LNCaP clone FGC (cell line): ENCODE results near the gene JOSD1.
A peak's percentile ranks its signal among the peaks of the same experiment; 100 is the strongest.

ENCODE experiments used
- DNase-seq: peaks from one replicate; pipeline ENCODE4 v3.0.0-alpha.2; 2011; ENCODE audit warnings: low read depth
- H3K4me3 ChIP-seq: 2 replicates; pipeline ENCODE4 v1.5.1; 2011; ENCODE audit warnings: mild to moderate bottlenecking, low read depth, low read length, control low read depth
- CTCF ChIP-seq: IDR thresholded peaks from 2 replicates; pipeline ENCODE4 v1.5.1; 2012; ENCODE audit warnings: mild to moderate bottlenecking; ENCODE audit not compliant: control insufficient read depth, insufficient read depth; ENCODE audit errors: extremely low read depth

Gene JOSD1

DNA sequence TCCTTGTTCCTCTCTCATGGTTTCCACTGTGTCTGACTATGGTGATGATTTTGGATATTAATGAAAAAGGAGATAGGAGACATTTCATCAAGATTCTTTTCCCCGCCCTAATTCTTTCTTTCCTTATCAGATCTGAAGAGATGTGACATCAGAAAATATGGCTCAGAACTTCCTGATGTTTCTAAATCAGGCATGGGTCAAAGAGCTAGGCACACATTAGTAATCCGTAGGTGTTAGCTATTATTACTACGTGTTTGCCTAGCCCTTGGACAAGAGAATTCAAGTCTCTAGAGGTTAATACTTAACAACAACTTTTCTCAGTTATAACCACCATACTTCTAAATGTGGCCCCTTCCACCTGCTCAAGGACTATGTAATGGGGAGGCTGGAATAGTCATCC, 5.8 kb downstream of the JOSD1 start:
- TF ChIP-seq CTCF, result no peak
- no peak overlapping the region for H3K4me3 ChIP-seq
- no peak for DNase-seq

DNA sequence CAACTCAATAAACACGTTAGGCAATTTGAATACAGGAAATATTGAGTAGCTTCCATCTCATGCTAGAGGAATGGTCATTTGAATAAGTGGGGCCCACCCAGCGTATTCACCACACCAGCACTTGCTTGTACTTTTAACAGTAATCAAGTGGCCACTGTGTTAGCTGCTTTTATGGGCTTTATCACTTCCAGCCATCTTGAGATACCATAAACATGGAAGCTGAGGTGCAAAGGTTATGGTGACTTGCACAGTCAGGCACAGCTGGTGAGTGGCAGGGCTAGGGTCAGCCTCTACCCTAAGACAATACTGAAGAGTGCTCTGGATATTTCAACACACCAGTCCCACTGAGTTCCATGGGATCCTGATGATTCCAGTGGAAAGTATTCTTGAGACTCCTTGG, 6.7 kb downstream of the JOSD1 start:
- H3K4me3 ChIP-seq, result no peak overlapping the region
- DNase-seq, result no peak
- TF ChIP-seq CTCF, result no peak

DNA sequence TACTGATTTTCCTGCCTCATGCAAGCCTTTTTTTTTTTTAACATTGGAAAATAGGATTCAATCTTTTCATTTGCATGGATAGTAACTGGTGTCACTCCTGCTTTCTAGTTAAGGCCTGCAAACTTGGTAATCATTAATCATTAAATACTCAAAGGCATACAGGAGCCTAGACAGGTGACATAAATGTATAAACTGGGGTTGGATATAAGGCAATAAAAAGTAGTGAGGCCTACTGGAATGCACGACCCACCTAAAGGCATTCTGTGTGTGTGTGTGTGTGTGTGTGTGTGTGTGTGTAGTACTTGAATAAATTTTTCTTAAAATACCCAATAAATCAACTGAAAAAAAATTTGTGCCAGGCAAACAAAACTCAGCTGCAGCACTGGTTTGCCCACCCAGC, 11.1 kb downstream of the JOSD1 start:
- no peak overlapping the region for H3K4me3 ChIP-seq
- no peak for DNase-seq
- no peak for TF ChIP-seq CTCF

DNA sequence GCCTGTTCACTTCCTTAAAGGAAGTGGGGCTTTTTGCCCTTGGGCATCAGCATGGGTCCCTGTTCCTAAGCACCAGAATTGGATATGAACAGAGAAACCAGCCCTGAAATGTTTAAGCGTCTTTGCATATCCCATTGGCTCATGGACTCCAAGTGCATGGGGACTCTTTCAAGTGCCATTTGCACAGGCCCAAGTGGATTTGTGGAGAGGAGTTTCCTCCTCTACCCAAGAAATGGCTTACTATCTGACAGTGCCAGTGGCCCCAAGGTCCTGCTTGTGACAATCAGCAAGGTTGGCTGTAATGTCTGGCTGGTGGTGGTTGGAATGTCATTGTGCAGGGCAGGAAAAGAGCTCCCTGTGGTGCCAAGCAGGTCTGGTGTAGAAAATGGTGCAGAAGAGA, 15.0 kb downstream of the JOSD1 start:
- no peak overlapping the region for H3K4me3 ChIP-seq
- no peak for DNase-seq
- TF ChIP-seq CTCF, result no peak

DNA sequence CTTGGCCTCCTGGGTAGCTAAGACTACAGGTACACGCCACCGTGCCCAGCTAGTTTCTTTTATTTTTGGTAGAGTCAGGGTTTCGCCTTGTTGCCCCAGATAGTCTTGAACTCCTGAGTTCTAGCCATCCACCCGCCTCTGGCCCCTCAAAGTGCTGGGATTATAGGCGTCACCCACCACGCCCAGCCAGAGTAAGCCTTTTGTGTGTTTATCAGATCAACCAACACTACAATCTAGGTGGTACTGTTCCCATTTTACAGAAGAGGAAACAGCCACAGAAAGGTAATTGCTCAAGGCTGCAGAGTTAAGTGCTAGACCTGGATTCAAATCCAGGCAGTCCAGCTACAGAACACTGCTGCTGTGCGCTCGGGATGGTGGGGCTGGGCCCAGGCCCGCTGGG, 15.8 kb downstream of the JOSD1 start:
- no peak overlapping the region for H3K4me3 ChIP-seq
- no peak for TF ChIP-seq CTCF
- no peak for DNase-seq

DNA sequence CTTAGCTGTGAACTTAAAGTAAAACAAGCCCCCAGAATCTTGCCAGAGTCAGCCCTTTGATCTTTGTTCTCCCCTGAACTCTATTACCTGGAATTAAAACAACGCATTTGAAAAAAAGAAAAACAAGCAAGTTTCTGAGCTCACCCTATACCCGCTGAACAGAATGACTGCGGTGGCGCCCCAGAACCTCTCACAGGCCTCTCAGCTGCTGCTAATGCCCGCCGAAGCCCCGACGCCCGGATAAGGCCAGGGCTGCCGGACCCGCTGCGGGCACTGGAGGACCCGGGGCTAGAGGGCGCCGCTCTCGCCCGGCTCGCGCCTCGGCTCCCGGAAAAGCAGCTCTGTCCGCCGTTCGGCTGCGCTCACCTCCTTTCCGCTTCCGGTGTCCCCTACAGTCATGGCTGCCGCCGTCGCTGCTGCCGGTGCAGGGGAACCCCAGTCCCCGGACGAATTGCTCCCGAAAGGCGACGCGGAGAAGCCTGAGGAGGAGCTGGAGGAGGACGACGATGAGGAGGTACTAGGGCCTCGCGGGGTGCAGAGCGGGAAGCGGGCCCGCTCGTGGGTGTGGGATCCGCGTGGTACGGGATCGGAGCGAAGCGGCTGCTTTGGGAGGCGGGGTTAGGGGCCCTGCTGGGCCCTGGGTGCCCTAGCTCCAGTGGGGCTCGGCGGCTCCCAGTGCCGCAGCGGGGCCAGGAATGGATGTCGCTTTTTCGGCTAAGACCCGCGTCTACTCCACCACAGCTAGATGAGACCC, 19.0 kb downstream of the JOSD1 start, which contains the start of gene TOMM22:
TSS of gene TOMM22 (plus strand) at position 376 of the 754 bp plus-strand sequence. CDS start at position 398, 22 bp downstream.
- peak; percentile 82 for TF ChIP-seq CTCF

GRCh38 chr22:38675833-38676232, 24.9 kb downstream of the JOSD1 start:
- no peak for TF ChIP-seq CTCF
- no peak for DNase-seq
- no peak overlapping the region for H3K4me3 ChIP-seq

More for the DNA sequence above, 19.0 kb downstream of the JOSD1 start, which contains the start of gene TOMM22:
- DNase-seq, result peak; percentile 50
- H3K4me3 ChIP-seq, result peak within 1 kb of the TSS; percentile 97
